Uterus (tissue), 2 donors: ENCODE results near the gene B3GNT9.

ENCODE experiments used
- POLR2A ChIP-seq, 2 donors: fragments of 450-650 bp; IDR thresholded peaks; one replicate each; pipeline ENCODE4 v1.6.1; 2016; ENCODE audit warnings: antibody characterized with exemption in 2 of 2, mild to moderate bottlenecking in 1 of 2, moderate library complexity in 1 of 2
- TF ChIP-seq, protein P1 (sequence below), 4 experiments: fragments of 200-600 bp in 2 of 4; fragments of 450-650 bp in 2 of 4; sonication (generic) in 2 of 4; IDR thresholded peaks; one replicate each; pipeline ENCODE4 v1.5.1; 2016 to 2019; ENCODE audit warnings: antibody characterized with exemption in 4 of 4, mild to moderate bottlenecking in 2 of 4, moderate library complexity in 1 of 4

GRCh38 chr16:67128887-67129286 is 21.9 kb downstream of the B3GNT9 start:
- TF ChIP-seq, protein P1, sequence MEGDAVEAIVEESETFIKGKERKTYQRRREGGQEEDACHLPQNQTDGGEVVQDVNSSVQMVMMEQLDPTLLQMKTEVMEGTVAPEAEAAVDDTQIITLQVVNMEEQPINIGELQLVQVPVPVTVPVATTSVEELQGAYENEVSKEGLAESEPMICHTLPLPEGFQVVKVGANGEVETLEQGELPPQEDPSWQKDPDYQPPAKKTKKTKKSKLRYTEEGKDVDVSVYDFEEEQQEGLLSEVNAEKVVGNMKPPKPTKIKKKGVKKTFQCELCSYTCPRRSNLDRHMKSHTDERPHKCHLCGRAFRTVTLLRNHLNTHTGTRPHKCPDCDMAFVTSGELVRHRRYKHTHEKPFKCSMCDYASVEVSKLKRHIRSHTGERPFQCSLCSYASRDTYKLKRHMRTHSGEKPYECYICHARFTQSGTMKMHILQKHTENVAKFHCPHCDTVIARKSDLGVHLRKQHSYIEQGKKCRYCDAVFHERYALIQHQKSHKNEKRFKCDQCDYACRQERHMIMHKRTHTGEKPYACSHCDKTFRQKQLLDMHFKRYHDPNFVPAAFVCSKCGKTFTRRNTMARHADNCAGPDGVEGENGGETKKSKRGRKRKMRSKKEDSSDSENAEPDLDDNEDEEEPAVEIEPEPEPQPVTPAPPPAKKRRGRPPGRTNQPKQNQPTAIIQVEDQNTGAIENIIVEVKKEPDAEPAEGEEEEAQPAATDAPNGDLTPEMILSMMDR (IDR thresholded peaks at IDR 0.05) = no peak
- no peak for TF ChIP-seq POLR2A (IDR thresholded peaks at IDR 0.05)
